GM12873 (cell line): ENCODE data around the gene ULK3.

ENCODE experiments used
- TF ChIP-seq, protein P1 (sequence below): IDR thresholded peaks from 2 replicates; pipeline ENCODE4 v1.5.1; 2012; ENCODE audit warnings: low read depth, mild to moderate bottlenecking, moderate library complexity, low read length, control low read depth; ENCODE audit not compliant: insufficient read depth; ENCODE audit errors: missing control alignments

Gene ULK3

DNA sequence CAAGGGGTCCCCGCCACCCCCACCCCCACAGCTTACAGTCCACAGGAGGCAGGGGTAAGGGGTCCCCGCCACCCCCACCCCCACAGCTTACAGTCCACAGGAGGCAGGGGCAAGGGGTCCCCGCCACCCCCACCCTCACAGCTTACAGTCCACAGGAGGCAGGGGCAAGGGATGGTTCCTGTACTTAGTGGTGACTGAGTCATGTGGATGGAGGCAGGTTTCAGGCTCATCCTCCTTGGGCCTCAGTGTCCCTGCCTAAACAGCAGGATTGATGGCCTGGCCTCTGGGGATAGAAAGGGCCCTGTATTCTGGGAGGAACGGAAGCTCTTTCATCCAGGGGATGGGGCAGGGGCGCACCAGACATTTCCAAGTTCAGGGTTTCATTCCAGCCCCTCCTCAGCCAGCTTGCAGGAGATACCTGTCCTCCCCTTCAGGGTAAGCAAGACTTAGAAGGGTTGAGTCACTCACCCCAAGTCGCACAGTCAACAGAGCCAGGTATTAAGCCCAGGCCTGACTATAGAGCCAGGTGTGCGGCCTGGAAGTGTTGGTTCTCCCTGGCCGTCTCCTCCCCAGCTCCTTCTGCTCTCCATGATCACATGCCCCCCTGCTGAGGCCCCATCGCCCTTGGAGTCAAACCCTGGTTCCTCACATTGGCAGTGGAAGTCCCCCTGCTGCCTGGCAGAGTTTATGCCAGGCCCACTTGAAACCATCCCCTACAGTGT is 48.5 kb downstream of the ULK3 start:
- TF ChIP-seq, protein P1, sequence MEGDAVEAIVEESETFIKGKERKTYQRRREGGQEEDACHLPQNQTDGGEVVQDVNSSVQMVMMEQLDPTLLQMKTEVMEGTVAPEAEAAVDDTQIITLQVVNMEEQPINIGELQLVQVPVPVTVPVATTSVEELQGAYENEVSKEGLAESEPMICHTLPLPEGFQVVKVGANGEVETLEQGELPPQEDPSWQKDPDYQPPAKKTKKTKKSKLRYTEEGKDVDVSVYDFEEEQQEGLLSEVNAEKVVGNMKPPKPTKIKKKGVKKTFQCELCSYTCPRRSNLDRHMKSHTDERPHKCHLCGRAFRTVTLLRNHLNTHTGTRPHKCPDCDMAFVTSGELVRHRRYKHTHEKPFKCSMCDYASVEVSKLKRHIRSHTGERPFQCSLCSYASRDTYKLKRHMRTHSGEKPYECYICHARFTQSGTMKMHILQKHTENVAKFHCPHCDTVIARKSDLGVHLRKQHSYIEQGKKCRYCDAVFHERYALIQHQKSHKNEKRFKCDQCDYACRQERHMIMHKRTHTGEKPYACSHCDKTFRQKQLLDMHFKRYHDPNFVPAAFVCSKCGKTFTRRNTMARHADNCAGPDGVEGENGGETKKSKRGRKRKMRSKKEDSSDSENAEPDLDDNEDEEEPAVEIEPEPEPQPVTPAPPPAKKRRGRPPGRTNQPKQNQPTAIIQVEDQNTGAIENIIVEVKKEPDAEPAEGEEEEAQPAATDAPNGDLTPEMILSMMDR = no peak

DNA sequence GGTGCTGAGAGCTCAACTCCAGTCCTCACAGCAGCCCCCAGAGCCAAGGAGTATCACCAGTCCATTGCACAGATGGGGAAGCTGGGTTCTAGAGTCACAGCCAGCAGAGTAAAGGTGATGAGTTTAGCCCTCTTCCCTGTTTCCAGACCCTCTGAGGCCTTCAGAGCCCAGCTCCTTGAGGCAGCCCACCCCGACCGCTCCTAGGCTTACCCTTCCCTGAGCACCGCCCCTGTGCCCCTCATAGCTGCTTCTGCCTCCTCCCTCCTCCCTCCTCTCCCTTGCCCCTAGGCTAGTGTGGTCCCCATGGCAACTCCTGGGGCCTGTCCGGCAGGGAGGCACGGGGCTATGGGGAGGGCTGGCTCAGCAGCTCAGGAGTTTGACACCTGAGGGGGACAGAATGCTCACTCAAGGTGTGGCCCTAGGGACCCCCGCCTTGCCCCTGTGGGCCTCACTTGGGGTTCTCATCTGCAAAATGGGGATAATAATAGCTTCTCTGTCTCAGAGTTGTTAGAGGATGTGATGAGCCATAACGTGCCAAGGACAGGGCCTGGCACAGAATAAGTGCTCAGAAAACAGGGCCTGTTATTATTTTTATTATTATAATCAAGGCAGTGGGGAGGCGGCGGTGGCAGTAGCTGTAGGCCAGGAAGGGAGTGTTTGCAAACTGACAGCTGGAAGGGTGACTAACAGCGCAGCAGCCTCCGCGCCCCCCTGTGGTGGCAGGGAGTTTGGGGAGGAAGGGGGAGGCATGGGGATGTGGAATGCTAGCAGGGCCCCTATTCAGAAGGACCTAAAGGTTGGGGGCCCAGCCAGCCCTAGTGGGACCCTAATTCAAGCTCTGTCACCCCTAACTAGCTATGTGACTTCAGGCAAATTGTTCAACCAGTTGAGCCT is 49.6 kb downstream of the ULK3 start:
- TF ChIP-seq, protein P1 = peak; percentile 71

DNA sequence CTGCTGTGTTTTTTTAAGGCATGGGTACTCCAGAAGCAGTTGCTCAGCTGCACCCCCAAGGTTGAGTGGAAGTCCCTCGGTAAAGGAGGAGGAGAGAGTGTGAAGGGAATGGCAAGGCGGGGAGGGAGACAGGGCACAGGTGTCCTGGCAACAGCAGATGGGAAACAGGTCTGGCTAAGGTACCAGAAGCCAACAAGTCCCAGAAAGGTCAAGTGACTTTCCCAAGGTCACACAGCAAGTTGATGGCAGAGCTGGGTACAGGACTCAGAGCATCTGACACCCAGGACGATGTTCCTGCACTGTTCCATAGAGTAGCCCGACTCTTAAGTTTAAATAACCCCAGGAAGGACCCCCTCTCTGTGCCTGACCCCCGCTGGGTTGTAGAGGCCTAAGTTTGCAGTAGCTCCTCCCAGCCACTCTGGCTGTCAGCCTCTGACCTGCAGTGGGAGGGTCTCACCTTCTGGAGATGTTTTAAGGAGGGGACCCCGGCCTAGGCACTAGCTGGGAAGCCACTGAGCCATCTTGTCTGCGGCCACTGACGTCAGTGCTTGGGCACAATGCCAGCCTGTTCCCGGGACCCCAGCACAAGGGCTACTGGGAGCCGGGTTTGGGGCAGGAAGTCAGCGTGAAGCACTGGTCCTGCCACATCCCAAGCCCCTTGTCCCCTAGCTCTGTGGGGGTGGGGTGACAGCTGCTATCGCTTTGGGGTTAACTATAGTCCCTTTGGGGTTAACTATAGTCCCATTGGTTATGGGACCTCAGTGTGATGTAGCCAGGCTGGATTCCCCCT is 50.5 kb downstream of the ULK3 start:
- TF ChIP-seq, protein P1 = no peak

DNA sequence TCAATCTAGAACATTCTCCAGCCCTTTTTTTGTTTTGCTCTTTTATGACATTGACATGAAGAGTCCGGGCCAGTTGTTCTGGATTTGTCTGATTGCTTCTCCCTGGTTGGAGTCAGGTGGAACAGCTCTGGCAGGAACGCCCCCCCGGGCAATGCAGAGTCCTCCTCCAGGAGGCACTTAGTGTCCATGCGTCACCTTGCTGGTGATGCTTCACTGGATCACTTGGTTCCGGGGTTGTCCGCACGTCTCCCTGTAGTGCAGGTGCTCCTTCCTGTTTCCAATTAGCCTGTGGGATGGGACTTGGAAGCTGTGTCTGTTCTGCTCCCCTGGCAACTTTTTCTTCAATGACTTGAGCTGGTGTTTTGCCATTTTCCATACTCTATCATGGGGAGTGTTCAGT is 51.3 kb downstream of the ULK3 start:
- TF ChIP-seq, protein P1 = no peak

DNA sequence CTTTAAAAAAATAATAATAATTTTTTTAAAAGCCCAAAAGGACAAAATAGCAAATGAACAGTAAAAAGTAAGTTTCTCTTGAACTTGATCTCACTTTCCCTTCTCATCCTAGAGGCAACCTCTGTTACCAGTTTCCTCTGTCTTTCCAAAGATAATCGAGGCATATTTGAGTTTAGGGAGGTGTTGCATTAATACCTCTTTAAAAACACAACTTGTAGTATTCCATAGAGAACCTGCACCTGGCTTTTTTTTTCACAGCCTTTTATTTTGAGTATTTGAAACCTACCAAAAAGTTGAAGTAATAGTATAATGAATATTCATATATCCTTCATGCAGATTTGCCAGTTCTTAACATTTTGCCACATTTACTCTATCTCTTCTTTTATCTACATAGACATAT is 51.9 kb downstream of the ULK3 start:
- TF ChIP-seq, protein P1 = no peak

DNA sequence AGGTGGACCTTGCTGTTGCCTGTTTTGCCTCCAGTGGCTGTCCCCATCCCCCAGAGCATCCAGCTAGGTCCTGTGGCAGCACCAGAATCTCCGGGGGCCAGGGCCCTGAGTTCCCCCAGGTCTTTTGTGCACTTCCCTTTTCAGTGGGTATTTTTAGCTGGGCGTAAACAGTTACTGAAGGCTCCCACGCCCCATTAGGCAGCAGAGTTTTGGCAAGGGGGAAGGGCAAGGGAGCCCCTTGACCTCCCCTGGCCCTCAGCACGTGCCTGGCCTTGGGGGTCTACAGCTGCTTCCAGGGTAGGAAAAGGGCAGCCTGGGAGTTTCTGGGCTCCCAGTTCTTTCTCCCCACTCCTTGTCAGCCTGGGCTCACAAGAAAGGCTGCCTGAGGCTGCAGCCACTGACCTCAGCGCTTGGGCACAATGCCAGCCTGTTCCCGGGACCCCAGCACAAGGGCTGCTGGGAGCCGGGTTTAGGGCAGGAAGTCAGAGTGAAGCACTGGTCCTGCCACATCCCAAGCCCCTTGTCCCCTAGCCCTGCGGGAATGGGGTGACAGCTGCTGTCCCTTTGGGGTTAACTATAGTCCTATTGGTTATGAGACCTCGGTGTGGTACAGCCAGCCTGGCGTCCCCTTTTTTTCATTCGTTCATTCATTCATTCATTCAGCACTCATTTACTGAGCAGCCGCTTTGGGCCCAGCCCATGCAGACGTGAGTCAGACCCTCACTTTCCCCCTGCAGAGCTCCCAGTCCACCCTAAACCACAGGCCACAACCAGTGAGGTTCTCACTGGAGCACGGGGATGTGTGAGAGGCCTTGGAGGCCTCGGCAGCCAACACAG is 52.7 kb downstream of the ULK3 start:
- TF ChIP-seq, protein P1 = no peak
